Ectodermal cell (in vitro differentiated cells): ENCODE measurements around the gene DDC. TPM values are rescaled to one million over a fixed set of nuclear protein-coding genes. Genes with fewer than 3 reads are reported as not detected.

ENCODE experiments used
- H3K27ac ChIP-seq: 2 replicates; pipeline ENCODE4 v1.7.0; 2013; ENCODE audit warnings: mild to moderate bottlenecking, low read depth, low read length; ENCODE audit not compliant: insufficient read depth, poor library complexity, severe bottlenecking
- H3K27me3 ChIP-seq: 2 replicates; pipeline ENCODE4 v1.7.0; 2013; ENCODE audit warnings: mild to moderate bottlenecking, low read length; ENCODE audit not compliant: insufficient read depth, control insufficient read depth, poor library complexity, severe bottlenecking
- H3K36me3 ChIP-seq: one replicate; pipeline ENCODE4 v1.7.0; 2013; ENCODE audit warnings: low read length; ENCODE audit not compliant: control insufficient read depth, insufficient read depth
- H3K4me1 ChIP-seq: one replicate; pipeline ENCODE4 v1.7.0; 2013; ENCODE audit warnings: low read length; ENCODE audit not compliant: control insufficient read depth, insufficient read depth
- H3K4me3 ChIP-seq: 2 replicates; pipeline ENCODE4 v1.7.0; 2013; ENCODE audit warnings: low read depth, low read length, control low read depth; ENCODE audit not compliant: insufficient read depth
- H3K9me3 ChIP-seq: 2 replicates; pipeline ENCODE4 v1.7.0; 2013; ENCODE audit warnings: mild to moderate bottlenecking, low read length, moderate library complexity; ENCODE audit not compliant: control insufficient read depth
- WGBS, 2 experiments: methylation state at CpG; one replicate each; pipeline ENCODE4 v1.1.7; 2013; ENCODE audit warnings: missing lambda C conversion rate in 2 of 2; 5-methylcytosine and 5-hydroxymethylcytosine counted together
- polyA plus RNA-seq, 4 experiments: library from polyadenylated mRNA; stranded (reverse); fragments of 50-300 nt; gene quantifications; one replicate each; pipeline ENCODE4 v1.2.3, GENCODE V29; 2013

Gene DDC
- not detected for polyA plus RNA-seq (2013, experiment 1 of 4)
- not detected for polyA plus RNA-seq (2013, experiment 2 of 4)
- not detected for polyA plus RNA-seq (2013, experiment 3 of 4)
- not detected for polyA plus RNA-seq (2013, experiment 4 of 4)

GRCh38 chr7:50564640-50565558 lies at the start of gene DDC:
DDC (minus strand) TSS chr7:50565405; CDS start chr7:50544085, 21,320 bp downstream.
- no peak within 1 kb of the TSS for H3K27ac ChIP-seq
- WGBS, 2 experiments: 86 to 93% methylated on average over 8 of the region's 8 CpGs
- no peaks in the 10 kb centered on the region for H3K36me3 ChIP-seq
- H3K27me3 ChIP-seq: no peaks in the 10 kb centered on the region
- H3K9me3 ChIP-seq: no peaks in the 10 kb centered on the region
- H3K4me1 ChIP-seq: no peaks in the 10 kb centered on the region
- no peak within 1 kb of the TSS for H3K4me3 ChIP-seq

GRCh38 chr7:50613473-50613872 lies 48.3 kb upstream of the DDC start:
- Histone ChIP-seq H3K27me3 (no peaks in the 10 kb centered on the region), H3K4me3 (no peak overlapping the region), H3K36me3 (peaks cover 11% of the 10 kb centered on the region), H3K4me1 (no peaks in the 10 kb centered on the region), H3K9me3 (no peaks in the 10 kb centered on the region), H3K27ac (no peak overlapping the region)
- 95 to 96% methylated on average over 8 of the region's 8 CpGs for WGBS, 2 experiments

DNA sequence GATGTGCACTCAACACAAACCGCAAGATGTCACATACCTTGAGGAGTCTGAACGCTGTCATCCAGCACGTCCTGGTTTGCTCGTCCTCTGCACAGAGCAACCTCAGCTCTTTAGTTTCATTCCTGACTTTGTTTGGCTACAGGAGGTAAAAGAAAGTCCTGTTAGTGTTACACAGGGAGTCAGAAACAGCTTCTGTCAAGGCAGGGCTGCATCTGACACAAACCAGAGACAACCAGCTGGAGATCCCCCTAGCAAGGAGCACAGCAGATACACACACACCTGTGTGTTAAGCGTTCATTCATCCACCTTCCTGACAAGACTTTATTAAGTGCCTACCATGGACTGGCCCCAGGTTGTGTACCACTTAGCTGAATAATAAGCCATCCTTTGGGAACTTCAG lies 47.5 kb upstream of the DDC start:
- 91 to 96% methylated on average over 5 of the region's 5 CpGs for WGBS, 2 experiments
- Histone ChIP-seq H3K4me3 (no peak overlapping the region), H3K27me3 (no peaks in the 10 kb centered on the region), H3K36me3 (peaks cover 11% of the 10 kb centered on the region), H3K27ac (no peak overlapping the region), H3K4me1 (no peaks in the 10 kb centered on the region), H3K9me3 (no peaks in the 10 kb centered on the region)

DNA sequence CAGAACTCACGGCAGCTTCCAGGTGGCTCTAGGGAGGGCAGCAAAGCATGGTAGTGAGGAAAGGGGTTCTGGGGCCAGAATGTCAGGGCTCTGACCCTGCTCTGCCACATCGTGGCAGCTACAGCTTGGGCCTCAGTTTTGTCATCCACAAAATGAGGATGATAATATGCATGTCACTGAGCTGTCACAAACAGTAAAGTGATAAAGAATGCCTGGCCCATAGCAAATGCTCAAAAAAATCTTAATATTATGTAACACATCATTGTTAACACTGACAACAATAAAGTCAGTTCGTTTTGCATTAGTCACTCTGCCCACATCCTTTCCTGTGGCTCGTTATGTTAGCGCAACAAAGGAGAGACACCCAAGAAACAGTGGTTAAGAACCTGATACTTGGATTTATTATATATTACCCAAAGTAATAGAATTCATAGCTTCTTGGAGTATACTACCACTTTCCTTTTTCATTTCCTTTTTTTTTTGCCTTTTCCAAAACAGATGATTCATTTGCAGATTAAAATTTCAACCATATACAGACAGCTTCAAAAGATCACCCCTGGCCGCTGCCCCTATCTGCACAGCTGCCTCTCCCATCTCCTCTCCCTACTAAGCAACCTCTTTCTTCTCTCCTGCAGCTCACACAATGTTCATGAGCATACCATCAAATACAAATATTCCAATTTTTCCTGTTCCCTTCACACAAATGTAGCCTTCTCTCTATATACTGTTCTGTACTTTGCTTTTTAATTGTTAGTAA lies 45.5 kb upstream of the DDC start:
- peaks cover 19% of the 10 kb centered on the region for H3K36me3 ChIP-seq
- 95 to 96% methylated on average over 6 of the region's 6 CpGs for WGBS, 2 experiments
- H3K9me3 ChIP-seq: no peaks in the 10 kb centered on the region
- H3K4me3 ChIP-seq: no peak overlapping the region
- H3K27me3 ChIP-seq: no peaks in the 10 kb centered on the region
- H3K4me1 ChIP-seq: no peaks in the 10 kb centered on the region
- H3K27ac ChIP-seq: no peak overlapping the region

DNA sequence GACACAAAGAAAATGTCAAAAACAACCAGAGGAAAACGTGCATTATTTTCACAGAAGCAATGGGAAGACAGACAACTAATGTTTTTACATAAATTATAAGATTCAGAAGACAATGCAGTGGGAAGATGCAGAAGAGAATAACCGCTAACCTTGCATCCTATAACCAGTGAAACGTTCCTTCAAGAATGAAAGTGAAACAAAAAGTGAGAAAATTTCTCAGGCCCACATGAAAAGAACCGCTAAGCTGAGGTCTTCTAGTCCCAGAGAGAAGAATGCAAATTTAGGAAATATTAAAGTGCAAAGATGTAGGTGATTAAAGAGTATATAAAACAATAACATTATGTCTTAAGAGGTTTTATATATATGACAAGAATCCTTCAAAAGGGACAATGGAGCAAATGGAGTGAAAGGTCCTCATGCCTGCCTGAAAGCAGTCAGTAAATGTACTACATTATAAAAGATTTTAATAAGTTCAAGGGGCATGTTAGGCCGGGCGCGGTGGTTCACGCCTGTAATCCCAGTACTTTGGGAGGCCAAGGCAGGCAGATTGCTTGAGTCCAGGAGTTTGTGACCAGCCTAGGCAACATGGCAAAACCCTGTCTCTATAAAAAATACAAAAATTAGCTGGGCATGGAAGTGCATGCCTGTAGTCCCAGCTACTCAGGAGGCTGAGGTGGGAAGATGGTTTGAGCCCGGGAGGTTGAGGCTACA lies 43.1 kb upstream of the DDC start:
- Histone ChIP-seq H3K4me3 (no peak overlapping the region), H3K4me1 (no peaks in the 10 kb centered on the region), H3K36me3 (peaks cover 27% of the 10 kb centered on the region), H3K27ac (no peak overlapping the region), H3K27me3 (no peaks in the 10 kb centered on the region), H3K9me3 (no peaks in the 10 kb centered on the region)
- WGBS, 2 experiments: 86 to 90% methylated on average over 8 to 9 of the region's 9 CpGs

GRCh38 chr7:50607524-50608125 lies 42.4 kb upstream of the DDC start:
- H3K27ac ChIP-seq: no peak overlapping the region
- H3K4me1 ChIP-seq: no peaks in the 10 kb centered on the region
- H3K27me3 ChIP-seq: no peaks in the 10 kb centered on the region
- 92 to 96% methylated on average over 6 of the region's 6 CpGs for whole genome bisulfite sequencing, 2 experiments
- no peak overlapping the region for H3K4me3 ChIP-seq
- H3K9me3 ChIP-seq: no peaks in the 10 kb centered on the region
- H3K36me3 ChIP-seq: peaks cover 27% of the 10 kb centered on the region

GRCh38 chr7:50605059-50605458 lies 39.9 kb upstream of the DDC start:
- Histone ChIP-seq H3K27ac (no peak overlapping the region), H3K4me1 (no peaks in the 10 kb centered on the region), H3K9me3 (no peaks in the 10 kb centered on the region), H3K27me3 (no peaks in the 10 kb centered on the region), H3K36me3 (peaks cover 20% of the 10 kb centered on the region), H3K4me3 (no peak overlapping the region)
- WGBS, 2 experiments: 96 to 97% methylated on average over 13 of the region's 13 CpGs

DNA sequence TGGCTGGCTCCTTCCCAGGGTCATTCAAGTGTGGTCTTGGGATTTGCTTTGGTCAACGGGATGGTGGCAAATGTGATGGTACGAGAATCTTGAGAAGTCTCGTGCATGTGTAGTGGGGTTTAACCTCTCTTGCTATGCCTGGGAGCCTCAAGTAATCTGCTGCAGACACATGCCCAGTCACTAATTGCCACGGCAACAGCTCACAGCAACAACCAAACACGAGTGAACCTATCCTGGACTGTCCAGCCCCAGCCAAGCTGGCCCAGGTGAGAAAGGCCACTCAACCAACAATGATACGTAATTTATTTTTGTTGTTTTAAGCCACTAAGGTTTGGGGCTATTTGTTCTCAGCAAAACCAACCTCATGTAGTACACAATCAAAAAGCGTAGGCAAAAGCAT lies 38.1 kb upstream of the DDC start:
- WGBS, 2 experiments: 93 to 97% methylated on average over 7 of the region's 7 CpGs
- peaks cover 20% of the 10 kb centered on the region for H3K36me3 ChIP-seq

DNA sequence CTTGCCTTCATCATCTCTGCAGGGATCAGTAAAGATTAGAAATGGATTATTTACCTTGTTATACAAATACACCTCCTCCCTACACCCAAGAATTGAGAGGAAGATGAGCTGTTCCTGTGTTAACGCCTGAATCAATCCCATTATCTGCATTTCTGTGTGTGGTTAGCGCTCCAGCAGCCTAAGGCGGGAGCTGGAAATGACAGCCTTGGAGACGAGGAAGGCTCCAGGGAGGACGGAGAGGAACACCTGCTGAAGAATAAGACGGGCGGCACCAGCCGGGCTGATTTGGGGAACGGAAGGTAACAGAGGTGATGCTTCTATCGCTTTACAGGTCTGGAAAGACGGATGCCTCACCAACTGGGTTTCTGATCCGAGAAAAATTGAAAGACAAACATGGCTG lies 34.2 kb upstream of the DDC start:
- no peak overlapping the region for H3K4me3 ChIP-seq
- H3K27ac ChIP-seq: no peak overlapping the region
- WGBS, 2 experiments: 91 to 92% methylated on average over 12 of the region's 12 CpGs
- H3K36me3 ChIP-seq: peaks cover 8% of the 10 kb centered on the region
- no peaks in the 10 kb centered on the region for H3K27me3 ChIP-seq
- H3K4me1 ChIP-seq: no peaks in the 10 kb centered on the region
- H3K9me3 ChIP-seq: no peaks in the 10 kb centered on the region

More for the DNA sequence above, 38.1 kb upstream of the DDC start:
- Histone ChIP-seq H3K27me3 (no peaks in the 10 kb centered on the region), H3K4me1 (no peaks in the 10 kb centered on the region), H3K27ac (no peak overlapping the region), H3K9me3 (no peaks in the 10 kb centered on the region), H3K4me3 (no peak overlapping the region)
